Measurements from ENCODE around the gene FGF2. TPM values are rescaled to one million over a fixed set of nuclear protein-coding genes. Genes with fewer than 3 reads are reported as not detected.
"Not testable (repeated sequence)": the region's sequence is repeated elsewhere in the genome, so short reads cannot be mapped to it uniquely, and the experiment has no call there.

The FGF2 gene
- total RNA-seq, 1 donor from 2014 or later, result 4.1 TPM

DNA sequence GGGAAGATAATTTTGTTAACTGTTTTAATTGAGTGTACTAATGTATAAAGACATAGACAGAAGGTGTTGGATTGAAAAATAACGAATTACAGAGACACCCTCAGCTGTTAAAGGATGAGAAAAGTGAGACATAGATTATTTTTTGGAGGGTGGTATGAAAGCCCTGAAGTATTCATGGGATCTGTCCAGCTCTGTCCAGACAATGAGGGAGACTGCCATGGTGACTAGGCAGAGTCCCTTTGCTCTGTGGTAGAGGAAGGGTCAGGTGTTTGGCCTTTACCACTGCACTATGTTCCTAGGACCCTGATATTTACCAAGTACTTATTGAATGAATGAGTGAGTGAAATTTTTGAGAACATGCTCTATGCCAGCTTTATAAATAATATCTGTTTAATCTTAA, 11.4 kb downstream of the FGF2 start:
- intact Hi-C loops (cut with micrococcal nuclease), result no loop called here
- no peak for DNase-seq
- Histone ChIP-seq H3K36me3 (peaks cover 10% of the 10 kb centered on the region), H3K27ac (replicated peaks) (no peak overlapping the region), H3K9me3 (replicated peaks) (no peaks in the 10 kb centered on the region), H3K27me3 (ENCODE audit: low read depth) (no peaks in the 10 kb centered on the region), H3K4me1 (peaks cover 27% of the 10 kb centered on the region), H3K4me3 (no peak overlapping the region)
- TF ChIP-seq, protein P1, sequence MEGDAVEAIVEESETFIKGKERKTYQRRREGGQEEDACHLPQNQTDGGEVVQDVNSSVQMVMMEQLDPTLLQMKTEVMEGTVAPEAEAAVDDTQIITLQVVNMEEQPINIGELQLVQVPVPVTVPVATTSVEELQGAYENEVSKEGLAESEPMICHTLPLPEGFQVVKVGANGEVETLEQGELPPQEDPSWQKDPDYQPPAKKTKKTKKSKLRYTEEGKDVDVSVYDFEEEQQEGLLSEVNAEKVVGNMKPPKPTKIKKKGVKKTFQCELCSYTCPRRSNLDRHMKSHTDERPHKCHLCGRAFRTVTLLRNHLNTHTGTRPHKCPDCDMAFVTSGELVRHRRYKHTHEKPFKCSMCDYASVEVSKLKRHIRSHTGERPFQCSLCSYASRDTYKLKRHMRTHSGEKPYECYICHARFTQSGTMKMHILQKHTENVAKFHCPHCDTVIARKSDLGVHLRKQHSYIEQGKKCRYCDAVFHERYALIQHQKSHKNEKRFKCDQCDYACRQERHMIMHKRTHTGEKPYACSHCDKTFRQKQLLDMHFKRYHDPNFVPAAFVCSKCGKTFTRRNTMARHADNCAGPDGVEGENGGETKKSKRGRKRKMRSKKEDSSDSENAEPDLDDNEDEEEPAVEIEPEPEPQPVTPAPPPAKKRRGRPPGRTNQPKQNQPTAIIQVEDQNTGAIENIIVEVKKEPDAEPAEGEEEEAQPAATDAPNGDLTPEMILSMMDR (IDR thresholded peaks at IDR 0.05; ENCODE audit: borderline replicate concordance), result no peak

DNA sequence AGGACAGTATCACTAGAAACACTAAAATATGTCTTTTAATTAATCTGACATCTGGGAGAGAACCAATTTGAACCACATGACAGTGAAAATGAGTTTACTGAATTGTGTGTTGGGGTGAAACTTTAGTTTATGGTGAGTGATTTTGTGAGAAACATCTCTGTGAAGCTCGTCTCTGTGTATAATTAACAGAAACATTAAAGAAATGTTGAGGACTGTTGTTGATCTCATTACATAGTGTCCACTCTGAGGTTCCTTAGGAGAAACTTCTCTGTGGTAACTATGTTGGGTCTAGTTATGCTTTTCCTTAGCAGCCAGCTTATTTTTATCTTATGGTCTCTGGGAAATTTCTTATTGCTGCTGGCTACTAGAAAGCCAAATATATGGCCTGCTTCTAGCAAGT, 15.8 kb downstream of the FGF2 start:
- DNase-seq, result no peak
- H3K9me3 ChIP-seq (replicated peaks), result no peaks in the 10 kb centered on the region
- H3K27me3 ChIP-seq (ENCODE audit: low read depth), result no peaks in the 10 kb centered on the region
- intact Hi-C loops (cut with micrococcal nuclease), result no loop called here
- peaks cover 29% of the 10 kb centered on the region for H3K4me1 ChIP-seq
- H3K36me3 ChIP-seq, result peaks cover 10% of the 10 kb centered on the region
- TF ChIP-seq, protein P1 (IDR thresholded peaks at IDR 0.05; ENCODE audit: borderline replicate concordance), result no peak
- no peak overlapping the region for H3K4me3 ChIP-seq
- no peak overlapping the region for H3K27ac ChIP-seq (replicated peaks)

DNA sequence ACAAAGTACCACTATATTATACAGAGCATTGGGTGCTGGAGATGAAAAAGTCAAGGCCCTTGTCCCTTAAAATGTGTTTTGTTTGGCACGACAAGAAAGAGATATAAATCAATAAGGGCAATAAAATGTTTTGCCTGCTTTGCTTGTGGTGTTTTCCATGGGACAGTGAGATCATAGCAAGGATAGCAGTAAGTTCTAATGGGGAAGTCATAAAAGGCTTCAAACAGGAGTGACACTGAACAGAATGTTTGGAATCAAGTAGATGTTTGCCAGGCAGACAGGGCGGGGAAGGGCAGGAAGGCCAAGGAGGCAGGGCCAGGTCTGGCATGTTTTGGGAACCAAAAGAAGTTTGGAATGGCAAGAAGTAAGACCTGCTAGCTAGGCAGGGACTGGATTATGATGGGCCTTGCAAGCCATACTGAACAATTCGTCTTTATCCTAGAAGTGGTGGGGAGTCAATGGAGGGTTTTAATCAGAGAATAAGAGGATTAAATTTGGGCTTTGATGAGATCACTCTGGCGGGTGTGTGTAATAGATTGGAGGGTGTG, 16.4 kb downstream of the FGF2 start:
- intact Hi-C loops (cut with micrococcal nuclease), result no loop called here
- no peak overlapping the region for H3K27ac ChIP-seq (replicated peaks)
- no peak overlapping the region for H3K4me3 ChIP-seq
- H3K36me3 ChIP-seq, result peaks cover 10% of the 10 kb centered on the region
- no peaks in the 10 kb centered on the region for H3K27me3 ChIP-seq (ENCODE audit: low read depth)
- TF ChIP-seq, protein P1 (IDR thresholded peaks at IDR 0.05; ENCODE audit: borderline replicate concordance), result no peak
- H3K9me3 ChIP-seq (replicated peaks), result no peaks in the 10 kb centered on the region
- DNase-seq, result no peak
- peaks cover 29% of the 10 kb centered on the region for H3K4me1 ChIP-seq

DNA sequence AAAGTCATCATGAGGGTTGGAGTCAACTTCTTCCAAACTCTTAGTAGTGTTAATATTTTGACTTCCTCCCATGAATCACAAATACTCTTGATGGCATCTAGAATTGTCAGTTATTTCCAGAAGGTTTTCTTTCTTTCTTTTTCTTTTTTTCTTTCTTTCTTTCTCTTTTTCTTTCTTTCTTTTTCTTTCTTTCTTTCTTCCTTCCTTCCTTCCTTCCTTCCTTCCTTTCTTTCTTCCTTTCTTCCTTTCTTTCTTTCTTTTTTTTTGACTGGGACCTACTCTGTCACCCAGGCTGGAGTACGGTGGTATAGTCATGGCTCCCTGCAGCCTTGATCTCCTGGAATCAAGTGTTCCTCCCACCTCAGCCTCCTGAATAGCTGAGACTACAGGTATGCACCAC, 17.8 kb downstream of the FGF2 start:
- H3K4me3 ChIP-seq; DNase-seq; H3K27ac ChIP-seq (replicated peaks); H3K27me3 ChIP-seq (ENCODE audit: low read depth); H3K36me3 ChIP-seq; H3K9me3 ChIP-seq (replicated peaks); intact Hi-C loops (cut with micrococcal nuclease): not testable (repeated sequence)
- H3K4me1 ChIP-seq, result peaks cover 29% of the 10 kb centered on the region

DNA sequence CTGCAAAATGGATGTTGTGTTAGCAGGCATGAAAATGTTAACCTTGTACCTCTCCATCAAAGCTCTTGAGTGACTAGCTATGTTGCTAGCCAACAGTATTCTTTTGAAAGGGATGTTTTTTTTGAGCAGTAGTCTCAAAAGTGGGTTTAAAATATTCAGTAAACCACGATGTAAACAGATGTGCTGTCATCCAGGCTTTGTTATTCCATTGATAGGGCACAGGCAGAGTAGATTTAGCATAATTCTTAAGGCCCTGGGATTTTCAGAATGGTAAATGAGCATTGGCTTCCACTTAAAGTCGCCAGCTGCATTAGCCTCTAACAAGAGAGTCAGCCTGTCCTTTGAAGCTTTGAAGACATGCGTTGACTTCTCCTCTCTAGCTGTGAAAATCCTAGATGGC, 18.4 kb downstream of the FGF2 start:
- H3K4me3 ChIP-seq, result no peak overlapping the region
- intact Hi-C loops (cut with micrococcal nuclease), result no loop called here
- H3K36me3 ChIP-seq, result no peaks in the 10 kb centered on the region
- peaks cover 23% of the 10 kb centered on the region for H3K4me1 ChIP-seq
- H3K27me3 ChIP-seq (ENCODE audit: low read depth), result no peaks in the 10 kb centered on the region
- no peak overlapping the region for H3K27ac ChIP-seq (replicated peaks)
- DNase-seq, result no peak
- no peaks in the 10 kb centered on the region for H3K9me3 ChIP-seq (replicated peaks)
- TF ChIP-seq, protein P1 (IDR thresholded peaks at IDR 0.05; ENCODE audit: borderline replicate concordance), result no peak

DNA sequence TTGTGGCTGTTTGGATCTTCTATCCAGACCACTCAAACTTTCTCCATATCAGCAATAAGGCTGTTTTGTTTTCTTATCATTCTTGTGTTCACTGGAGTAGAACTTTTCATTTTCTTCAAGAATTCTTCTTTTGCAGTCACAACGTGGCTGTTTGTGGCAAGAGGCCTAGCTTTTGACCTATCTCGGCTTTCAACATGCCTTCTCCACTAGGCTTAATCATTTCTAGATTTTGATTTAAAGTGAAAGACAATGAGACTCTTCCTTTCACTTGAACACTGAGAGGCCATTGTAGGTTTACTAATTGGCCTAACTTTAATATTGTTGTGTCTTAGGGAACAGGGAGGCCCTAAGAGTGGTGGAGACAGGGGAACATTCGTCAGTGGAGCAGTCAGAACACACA, 19.1 kb downstream of the FGF2 start:
- Histone ChIP-seq H3K27me3 (ENCODE audit: low read depth) (no peaks in the 10 kb centered on the region), H3K4me1 (peaks cover 17% of the 10 kb centered on the region), H3K4me3 (no peak overlapping the region), H3K27ac (replicated peaks) (no peak overlapping the region), H3K36me3 (no peaks in the 10 kb centered on the region), H3K9me3 (replicated peaks) (no peaks in the 10 kb centered on the region)
- no peak for DNase-seq
- TF ChIP-seq, protein P1 (IDR thresholded peaks at IDR 0.05; ENCODE audit: borderline replicate concordance), result no peak
- intact Hi-C loops (cut with micrococcal nuclease), result no loop called here

Data from left ventricle myocardium inferior (tissue), 1 donor.